ENCODE data around the gene TRIM44.
"Not testable (repeated sequence)": the region's sequence is repeated elsewhere in the genome, so short reads cannot be mapped to it uniquely, and the experiment has no call there.

The TRIM44 gene

DNA sequence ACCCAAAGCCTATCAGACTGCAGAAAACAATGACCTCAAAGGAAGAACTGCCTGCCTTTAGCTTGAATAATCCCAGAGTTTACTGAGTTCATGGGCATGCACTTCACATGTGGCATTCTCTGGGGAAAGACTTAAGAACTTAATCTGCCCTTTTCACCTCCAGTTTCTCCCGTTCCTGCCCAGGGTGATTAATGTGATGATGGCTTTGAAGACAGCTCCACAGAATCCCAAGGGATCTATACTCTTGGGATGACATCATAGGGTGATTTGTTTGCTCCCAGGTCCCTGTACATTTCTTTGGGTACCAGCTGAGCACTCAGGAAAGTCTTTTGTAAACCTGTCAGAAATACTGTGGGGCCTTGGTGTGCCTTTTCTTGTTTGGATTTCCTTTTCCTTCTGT is 30.3 kb upstream of the TRIM44 start:
- no peak for DNase-seq (ENCODE audit: low read depth in 3 of 3)

DNA sequence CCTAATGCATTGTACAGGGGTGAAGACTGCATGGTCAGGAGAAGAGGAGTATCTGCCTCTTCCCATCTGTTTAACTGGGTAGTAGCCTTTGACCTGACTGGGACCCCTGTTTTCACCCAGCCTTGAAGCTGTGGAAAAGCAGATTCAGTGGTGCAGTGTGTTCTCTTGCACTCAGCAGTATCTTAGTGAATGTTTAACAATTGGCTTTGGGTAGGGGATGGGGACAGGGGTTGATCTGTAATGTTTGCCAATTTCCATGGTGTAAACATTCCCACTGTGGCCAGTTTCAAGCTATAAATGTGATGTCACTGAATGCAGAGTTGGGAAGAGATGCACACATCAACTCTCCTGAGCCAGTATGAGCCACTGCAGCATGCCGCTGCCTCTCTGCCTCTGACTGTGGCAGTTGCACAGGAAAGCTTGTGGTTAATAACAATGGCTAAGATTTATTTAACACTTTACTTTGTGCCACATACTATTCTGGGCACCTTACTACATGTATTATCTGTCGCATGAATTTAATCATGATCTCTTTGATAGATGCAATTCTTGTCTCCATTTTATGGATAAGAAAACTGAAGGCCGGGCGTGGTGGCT is 28.6 kb upstream of the TRIM44 start:
- no peak for DNase-seq (ENCODE audit: low read depth in 3 of 3)

DNA sequence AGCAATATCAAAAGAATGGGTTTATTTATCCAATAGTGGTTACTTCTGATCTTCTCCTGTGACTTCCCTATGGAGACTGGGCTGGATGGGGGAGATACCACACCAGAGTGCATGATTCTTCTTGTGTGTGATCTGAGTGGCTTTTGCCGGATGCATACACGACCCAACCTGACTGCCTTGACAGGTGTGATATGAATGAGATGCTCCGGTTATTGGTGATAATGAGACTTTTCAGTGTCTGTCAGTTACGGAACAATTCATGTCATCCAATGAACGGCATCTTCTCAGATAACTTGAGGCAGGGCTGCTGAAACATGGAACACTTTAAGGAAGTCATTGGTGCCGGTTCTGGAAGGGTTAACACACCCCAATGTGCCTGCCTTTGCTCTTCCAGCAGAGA is 26.6 kb upstream of the TRIM44 start:
- DNase-seq (ENCODE audit: low read depth in 3 of 3) = no peak

DNA sequence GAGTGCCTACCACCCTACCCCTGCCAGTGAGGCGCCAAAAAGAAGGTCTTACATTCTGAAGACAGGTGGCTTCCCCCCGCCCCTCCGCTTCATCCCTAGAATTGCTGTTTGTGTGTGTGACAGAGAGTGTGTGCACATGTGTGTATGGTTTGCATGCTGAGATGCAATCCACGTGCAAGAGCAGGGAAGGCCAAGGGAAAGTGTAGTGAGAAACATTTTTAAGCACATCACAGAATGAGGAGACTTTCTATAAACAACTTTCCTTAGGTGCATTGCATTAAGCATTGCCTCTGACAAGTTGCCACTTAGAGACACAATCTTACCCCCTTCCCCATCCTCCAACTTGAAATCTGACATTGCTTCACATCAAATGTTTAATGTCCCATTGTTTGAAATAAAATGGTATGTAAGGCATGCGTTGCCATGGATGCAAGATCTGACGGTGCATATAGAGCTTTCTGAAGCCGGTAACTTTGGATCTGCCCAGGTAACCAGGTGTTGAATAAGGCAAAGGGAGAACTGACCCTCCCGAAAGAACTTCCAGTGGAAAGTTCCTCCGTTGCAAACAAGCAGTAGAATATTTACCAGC is 22.9 kb upstream of the TRIM44 start:
- DNase-seq (ENCODE audit: low read depth in 3 of 3) = no peak

DNA sequence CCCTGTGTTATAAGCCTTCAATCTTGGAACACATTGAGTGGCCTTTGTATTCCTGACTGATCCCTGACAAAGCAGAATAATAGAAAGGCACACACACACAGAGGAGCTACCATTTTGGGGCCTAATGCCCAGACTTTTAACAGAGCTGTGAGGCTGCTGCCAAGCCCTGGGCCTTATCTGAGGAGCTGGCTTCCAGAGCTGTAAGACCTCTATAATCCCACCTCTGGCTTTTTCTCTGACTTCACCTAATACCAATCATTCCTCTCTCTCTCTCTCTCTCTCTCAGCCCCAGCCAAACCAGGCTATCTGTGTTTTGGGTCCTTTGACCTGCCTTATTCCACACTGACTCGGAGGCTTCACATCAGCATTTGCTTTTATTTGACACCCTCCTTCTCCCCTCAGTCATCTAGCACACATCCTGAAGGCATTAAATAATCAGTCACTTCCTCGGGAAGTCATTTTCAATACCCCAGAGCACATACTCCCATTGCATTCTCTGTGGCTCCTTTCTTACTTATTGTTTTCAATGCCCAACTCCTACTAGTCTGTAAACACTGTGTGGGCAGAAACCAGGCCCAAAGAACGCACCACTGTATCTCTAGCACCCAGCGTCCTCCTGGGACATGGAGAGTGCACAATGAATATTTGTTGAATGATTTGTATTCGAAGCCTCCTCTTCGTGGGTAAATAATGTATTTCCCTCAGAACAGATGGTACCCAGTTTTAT is 21.2 kb upstream of the TRIM44 start:
- DNase-seq (ENCODE audit: low read depth in 3 of 3) = no peak

DNA sequence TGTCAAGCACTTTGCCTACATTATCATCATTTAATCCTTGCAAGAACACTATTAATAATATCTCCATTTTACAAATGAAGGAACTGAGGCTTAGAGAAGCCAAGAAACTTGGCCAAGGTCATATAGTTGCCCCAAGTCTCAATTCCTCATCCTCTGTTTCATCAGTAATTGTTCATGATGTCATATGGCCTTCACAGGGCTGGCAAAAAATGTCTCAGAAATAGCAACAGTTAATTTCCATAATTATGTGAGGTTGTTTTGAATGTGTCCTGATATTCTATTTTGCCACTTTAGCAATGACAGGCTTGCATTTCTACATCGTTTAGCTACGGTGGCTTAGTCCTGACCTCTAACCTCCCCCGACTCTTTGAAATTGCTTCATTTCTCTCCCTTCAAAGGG is 20.6 kb upstream of the TRIM44 start:
- DNase-seq (ENCODE audit: low read depth in 3 of 3) = no peak

DNA sequence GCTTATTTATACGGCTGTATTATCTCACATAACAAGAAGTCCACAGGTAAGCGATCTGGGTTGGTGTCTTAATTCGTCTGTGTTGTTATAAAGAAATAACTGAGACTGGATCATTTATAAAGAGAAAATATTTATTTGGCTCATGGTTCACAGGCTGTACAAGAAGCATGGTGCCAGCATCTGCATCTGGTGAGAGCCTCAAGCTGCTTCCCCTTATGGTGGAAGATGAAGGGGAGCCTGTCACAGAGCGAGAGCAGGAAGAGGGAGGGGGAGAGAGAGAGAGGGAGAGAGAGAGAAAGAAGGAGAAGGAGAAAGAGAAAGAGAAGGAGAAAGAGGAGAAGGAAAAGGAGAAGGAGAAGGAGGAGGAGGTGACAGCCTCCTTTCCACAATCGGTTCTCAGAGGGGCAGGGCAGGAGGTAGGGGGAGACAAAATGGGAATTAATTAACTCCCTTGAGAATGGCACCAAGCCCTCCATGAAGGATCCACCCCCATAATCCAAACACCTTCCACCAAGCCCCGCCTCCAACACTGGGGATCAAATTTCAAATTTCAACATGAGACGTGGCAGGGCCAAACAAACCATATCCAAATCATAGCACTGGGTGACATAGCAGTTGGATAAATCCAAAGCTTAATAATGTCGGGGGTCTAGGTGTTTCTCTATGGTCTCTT is 15.0 kb upstream of the TRIM44 start:
- no peak for DNase-seq (ENCODE audit: low read depth in 3 of 3)

DNA sequence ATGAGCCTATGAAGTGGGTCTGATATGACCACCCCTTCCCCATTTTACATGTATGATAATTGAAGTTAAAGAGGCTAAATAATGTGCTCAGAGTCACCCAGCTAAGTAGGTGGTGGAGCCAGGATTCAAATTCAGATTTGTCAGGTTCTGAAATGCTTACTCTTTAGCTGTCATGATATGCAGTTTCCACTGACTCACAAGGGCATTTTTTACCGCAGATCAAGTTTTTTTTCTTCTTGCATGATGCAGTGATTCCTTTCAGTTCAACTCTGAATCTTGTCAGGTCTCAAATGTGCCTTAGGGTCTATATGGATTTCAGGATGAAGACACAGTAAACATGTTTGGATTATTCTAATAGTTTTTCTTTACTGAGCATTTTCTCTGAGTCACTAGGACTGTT is 12.6 kb upstream of the TRIM44 start:
- no peak for DNase-seq (ENCODE audit: low read depth in 3 of 3)

DNA sequence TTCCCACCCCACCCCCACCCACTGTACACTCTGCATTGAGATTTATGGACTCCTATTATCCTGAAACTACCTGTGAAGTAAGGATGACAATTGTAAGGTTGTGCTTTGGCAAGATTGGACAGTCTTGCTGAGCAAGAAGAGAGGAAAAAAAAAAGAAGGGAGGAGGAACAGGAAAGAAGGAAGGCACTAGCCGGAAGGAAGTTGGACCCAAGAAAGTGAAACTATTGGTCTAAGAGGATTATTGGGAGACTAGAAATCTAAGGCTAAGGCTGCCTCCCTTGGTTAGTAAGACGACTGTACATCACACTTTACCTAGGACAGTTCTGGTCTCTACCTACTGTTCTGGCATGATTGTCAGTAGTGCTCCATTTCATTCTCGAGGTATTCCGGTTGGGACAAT is 12.1 kb upstream of the TRIM44 start:
- no peak for DNase-seq (ENCODE audit: low read depth in 3 of 3)

DNA sequence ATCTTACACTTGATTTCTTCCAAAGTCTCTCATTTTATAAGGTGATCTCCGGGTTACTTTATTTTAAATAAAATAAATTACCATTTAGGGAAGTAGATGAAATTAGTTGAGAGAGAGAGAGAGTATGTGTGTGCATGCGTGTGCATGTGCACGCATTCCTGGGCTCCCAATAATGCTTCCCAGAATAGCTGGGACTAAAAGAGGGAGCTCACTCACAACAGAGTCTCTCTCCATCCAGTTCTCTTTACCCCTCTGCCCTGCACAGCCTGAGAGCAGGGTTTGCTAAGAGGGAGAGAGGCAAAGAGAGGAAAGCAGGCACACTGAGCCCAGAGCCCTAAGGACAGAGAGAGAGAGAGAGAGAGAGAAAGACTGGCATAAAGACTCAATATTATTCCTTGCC is 11.3 kb upstream of the TRIM44 start:
- DNase-seq (ENCODE audit: low read depth in 3 of 3) = no peak

DNA sequence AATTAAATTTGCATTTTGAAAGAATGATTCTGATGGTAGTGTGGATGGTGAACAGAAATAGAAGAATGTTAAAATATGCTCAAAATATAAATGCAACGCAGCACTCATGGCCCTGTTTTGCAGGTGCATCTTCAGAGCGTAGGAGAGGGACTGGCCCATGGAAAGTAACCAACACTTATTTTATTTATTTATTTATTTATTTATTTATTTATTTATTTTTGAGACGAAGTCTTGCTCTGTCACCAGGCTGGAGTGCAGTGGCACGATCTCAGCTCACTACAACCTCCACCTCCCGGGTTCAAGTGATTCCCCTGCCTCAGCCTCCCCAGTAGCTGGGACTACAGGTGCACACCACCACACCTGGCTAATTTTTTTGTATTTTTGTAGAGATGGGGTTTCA is 9.8 kb upstream of the TRIM44 start:
- DNase-seq (ENCODE audit: low read depth in 3 of 3) = not testable (repeated sequence)

DNA sequence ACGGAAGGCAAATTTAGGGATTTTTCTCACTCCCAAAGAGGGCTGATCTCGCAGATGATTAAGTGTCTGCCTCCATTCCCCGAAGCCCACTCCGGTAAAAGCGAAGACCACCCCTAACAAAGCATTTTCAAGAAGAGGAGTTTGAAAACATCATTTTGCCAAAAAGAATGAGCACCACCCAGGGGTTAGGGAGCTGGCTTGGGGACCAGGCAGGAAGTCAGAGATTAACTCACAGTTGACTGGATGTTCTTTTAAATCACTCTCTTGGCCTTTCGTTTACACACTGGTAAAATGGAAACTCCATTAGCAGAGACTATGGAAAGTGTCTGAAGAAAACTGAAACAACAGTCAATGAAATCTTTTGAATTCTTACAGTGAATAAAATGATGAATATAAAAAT is 7.9 kb upstream of the TRIM44 start:
- no peak for DNase-seq (ENCODE audit: low read depth in 3 of 3)

DNA sequence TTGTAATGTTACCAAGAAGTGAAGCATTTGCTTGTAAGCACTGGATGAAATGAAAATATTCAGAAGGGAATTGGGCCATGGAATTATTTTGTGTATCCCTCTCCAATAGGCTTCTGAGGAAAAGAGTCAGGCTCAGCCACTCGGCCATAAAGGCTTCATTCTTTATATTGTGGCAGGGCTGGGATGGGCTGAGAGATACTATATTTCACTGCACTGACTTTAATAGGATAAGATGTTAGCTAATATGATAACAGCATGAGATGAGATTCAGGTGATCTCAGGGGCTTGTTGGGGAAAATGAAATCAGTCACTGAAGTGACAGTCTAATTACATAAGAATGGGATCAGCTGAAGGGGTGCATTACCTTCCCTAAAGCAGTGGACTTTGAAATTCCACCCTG is 7.3 kb upstream of the TRIM44 start:
- DNase-seq (ENCODE audit: low read depth in 3 of 3) = no peak

DNA sequence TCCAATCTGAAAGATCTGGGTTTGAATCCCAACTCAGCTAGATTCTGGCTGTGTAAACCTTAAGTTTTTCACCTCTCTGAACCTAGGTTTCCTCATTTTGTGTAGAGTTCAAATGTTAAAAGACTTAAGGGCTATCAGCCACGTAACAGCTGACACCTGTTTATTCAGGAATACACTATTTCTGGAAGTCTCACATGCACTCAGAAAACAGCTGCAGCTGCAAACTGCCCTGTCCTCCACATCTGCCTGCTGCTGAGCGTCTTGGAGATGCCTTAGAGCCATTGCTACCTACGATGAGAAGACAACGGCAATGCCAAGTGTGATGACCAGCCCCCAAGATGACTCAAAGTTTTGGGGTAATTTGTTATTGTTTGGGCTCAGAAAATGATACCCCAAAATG is 6.7 kb upstream of the TRIM44 start:
- no peak for DNase-seq (ENCODE audit: low read depth in 3 of 3)

DNA sequence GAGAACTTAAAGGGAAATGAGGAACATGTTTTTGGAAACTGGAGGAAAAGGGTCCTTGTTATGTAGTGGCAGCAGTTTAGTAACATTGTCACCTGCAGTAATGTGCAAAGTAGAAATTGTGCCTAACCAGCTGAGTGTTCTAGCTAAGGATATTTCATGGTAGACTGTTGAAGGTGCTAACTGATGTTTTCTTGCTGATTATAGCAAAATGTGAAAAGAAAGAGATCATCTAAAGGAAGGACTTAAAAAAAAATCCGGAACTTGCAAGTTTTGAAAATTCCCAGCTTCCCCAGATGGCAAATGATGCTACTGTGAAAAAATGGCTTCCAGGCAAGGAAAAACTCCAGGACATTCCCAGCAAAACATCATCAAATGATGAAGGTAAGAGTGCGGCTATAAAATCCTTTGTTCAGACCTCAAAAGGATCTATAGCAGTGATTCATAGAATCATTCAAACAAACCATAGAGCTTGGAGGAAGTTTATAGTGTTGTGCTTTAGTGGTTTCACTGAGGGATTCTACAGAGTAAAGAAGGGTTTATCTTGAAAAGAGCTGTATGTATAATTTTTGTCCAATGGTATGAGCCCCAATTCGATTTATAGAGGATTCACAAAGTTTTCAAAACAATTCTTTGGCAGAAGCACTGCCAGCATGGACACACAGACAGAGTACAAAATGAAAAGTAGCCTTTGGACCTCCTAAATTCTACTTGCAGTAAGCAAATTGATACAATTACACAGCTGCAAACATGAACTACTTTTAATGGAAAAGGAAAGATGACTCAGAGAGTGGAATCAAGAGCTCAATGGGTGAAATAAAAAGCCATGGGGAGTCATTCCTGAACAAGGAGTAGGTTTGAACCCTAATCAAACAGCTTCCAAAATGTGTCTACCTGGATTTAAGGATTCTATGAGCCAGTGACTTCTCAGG is 4.3 kb upstream of the TRIM44 start:
- no peak for DNase-seq (ENCODE audit: low read depth in 3 of 3)

DNA sequence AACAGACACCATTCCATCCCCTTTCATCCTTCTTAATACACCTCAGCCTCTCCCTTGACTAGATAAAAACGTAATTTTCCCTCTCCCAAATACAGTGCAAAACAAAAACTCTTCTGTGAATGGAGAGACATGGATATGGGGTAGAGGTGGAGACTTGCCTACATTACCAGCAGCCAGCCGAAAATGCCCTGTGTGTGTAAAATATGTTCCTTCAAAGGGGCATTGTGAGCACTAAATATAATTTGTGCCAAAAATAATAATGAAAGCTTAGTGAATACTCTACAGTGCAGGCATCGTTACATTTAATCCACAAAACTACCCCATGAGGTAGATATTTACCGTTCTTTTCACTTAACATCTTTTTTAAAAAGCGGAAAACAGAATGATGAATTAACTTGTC is 1.0 kb upstream of the TRIM44 start:
- DNase-seq (ENCODE audit: low read depth in 3 of 3) = no peak

DNA sequence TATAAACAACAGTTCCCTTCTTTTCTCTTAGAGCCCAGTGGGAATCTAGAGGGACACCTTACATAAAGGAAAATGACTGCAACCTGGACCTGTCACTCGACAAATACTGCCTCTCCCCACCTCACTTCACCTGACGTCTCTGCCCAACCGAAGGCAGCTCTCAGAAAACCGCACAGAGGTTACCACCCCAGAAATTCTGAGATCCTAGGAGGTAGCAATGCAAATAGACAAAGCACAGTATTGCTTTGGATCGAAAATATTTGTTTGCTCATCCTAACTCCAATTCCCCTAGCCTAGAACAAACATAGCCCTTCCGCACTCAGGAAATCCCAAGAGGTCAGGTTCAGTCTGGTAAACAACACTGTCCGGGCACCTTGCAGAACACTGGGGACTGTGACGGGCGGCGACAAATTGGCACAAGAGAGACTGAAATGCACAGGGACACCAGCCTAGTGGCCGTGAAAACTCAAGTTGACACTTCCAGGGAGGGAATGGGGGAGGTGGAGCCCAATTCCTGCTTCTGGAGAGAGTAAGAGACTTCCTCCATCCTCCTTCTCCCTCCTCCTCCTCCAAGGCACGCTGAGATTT is 420 bp upstream of the TRIM44 start:
- DNase-seq (ENCODE audit: low read depth in 3 of 3) = no peak

DNA sequence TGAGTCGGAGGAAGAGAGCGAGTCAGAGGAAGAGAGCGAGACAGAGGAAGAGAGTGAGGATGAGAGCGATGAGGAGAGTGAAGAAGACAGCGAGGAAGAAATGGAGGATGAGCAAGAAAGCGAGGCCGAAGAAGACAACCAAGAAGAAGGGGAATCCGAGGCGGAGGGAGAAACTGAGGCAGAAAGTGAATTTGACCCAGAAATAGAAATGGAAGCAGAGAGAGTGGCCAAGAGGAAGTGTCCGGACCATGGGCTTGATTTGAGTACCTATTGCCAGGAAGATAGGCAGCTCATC is 780 bp downstream of the TRIM44 start:
- DNase-seq (ENCODE audit: low read depth in 3 of 3) = no peak

DNA sequence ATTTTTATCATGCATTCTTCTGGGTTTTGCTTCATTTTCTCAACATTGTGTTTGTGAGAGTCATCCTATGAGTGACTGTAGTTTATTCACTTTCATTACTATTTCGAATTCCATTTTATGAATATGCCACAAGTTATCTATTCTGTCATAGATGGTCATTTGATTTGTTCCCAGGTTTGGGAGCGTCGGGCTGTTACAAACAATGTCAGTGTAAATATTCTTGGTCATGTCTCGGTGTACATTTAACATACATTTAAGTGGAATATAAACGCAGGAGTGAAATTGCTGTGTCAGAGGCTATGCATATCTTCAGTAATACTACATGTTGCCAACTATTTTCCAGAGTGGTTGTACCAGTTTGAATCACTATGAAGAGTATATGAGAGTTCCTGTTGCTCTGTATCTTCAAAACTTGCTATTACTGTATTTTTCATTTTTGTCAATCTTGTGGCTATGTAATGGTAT is 2.4 kb downstream of the TRIM44 start:
- DNase-seq (ENCODE audit: low read depth in 3 of 3) = no peak

DNA sequence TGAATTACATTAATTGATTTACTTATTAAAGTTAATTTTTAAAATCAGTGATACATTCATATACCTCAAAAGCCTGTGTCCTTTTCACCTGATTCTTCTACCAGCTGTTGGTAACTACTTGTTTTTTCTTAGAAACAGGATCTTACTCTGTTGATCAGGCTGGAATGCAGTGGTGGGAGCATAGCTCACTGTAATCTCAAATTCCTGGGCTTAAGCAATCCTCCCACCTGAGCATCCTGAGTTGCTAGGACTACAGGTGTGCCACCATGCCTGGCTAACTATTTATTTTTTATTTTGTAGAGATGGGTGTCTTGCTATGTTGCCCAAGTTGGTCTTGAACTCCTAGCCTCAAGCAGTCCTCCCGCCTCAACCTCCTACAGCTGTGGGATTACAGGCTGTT is 4.7 kb downstream of the TRIM44 start:
- no peak for DNase-seq (ENCODE audit: low read depth in 3 of 3)

DNA sequence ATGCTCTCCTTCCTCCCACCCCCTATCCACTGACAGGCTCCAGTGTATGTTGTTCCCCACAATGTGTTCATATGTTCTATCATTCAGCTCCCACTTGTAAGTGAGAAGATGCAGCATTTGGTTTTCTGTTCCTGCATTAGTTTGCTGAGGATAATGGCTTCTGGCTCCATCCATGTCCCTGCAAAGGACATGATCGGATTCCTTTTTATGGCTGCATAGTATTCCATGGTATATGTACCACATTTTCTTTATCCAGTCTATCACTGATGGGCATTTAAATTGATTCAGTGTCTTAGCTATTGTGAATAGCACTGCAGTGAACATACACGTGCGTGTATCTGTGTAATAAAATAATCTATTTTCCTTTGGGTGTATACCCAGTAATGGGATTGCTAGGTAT is 5.8 kb downstream of the TRIM44 start:
- not testable (repeated sequence) for DNase-seq (ENCODE audit: low read depth in 3 of 3)

Data from stimulated activated CD4-positive, alpha-beta T cell treated with anti-CD3 and anti-CD28 coated beads, TNF-alpha, amount 100 ng/mL, for 4 hours (primary cell).